H1 (cell line): ENCODE measurements around the gene IFNG-AS1. TPM values are rescaled to one million over a fixed set of nuclear protein-coding genes. Genes with fewer than 3 reads are reported as not detected.

Experiments used
- CTCF ChIA-PET: fragments of 300-600 bp; sonication (Branson Sonifier 250); formaldehyde crosslinking; loops from one replicate; lab custom pipeline; 2021; ENCODE audit not compliant: partially characterized antibody; lab: Charles Lee
- POLR2A ChIA-PET: fragments of 300-600 bp; sonication (Branson Sonifier 250); formaldehyde crosslinking; loops from one replicate; lab custom pipeline; 2021; ENCODE audit warnings: inconsistent platforms; ENCODE audit not compliant: partially characterized antibody; lab: Charles Lee
- DNase-seq, 2 experiments: peaks; one replicate each; pipeline versions ENCODE4 v3.0.0 to v3.0.0-alpha.2; 2010 to 2022; ENCODE audit warnings: low spot score in 2 of 2, low read depth in 1 of 2, mixed read lengths in 1 of 2
- FAIRE-seq: peaks from 2 replicates; lab custom pipeline; 2011; peaks lifted over from hg19 to GRCh38; lab: Jason Lieb, UNC
- H2AFZ ChIP-seq: 2 replicates; pipeline ENCODE4 v1.8.1; 2012; ENCODE audit warnings: low read length, inconsistent platforms
- H2AK5ac ChIP-seq: 2 replicates; pipeline ENCODE4 v1.6.1; 2013; ENCODE audit warnings: low read depth, low read length
- H2BK120ac ChIP-seq: replicated peaks from 2 replicates; pipeline ENCODE3; 2013; ENCODE audit warnings: low read depth, low read length, inconsistent platforms
- H2BK12ac ChIP-seq: 2 replicates; pipeline ENCODE4 v1.6.1; 2013; ENCODE audit warnings: low read depth, low read length
- H2BK15ac ChIP-seq: 2 replicates; pipeline ENCODE4 v1.6.1; 2013; ENCODE audit warnings: low read length
- H2BK20ac ChIP-seq: 2 replicates; pipeline ENCODE4 v1.6.1; 2013; ENCODE audit warnings: low read length
- H2BK5ac ChIP-seq: 2 replicates; pipeline ENCODE4 v1.6.1; 2013; ENCODE audit warnings: low read depth, low read length
- H3K14ac ChIP-seq: 2 replicates; pipeline ENCODE4 v1.6.1; 2013; ENCODE audit warnings: inconsistent platforms; ENCODE audit not compliant: insufficient read length
- H3K18ac ChIP-seq: 2 replicates; pipeline ENCODE4 v1.6.1; 2013; ENCODE audit warnings: low read length; ENCODE audit errors: extremely low read depth
- H3K23ac ChIP-seq: 2 replicates; pipeline ENCODE4 v1.6.1; 2013; ENCODE audit warnings: inconsistent platforms; ENCODE audit not compliant: insufficient read length
- H3K23me2 ChIP-seq: 2 replicates; pipeline ENCODE4 v1.6.1; 2013; ENCODE audit warnings: low read depth, low read length
- H3K27ac ChIP-seq: 2 replicates; pipeline ENCODE4 v1.6.1; 2011; ENCODE audit warnings: low read depth, low read length, inconsistent platforms
- H3K27me3 ChIP-seq, 4 experiments: replicated peaks in 1 of 4; 1 replicate in 1 of 4; 2 replicates in 3 of 4; pipeline versions ENCODE4 v1.6.1 to v1.8.1; 2011 to 2013; ENCODE audit warnings: low read length in 3 of 4, mild to moderate bottlenecking in 3 of 4, inconsistent platforms in 2 of 4, mixed read lengths in 2 of 4, moderate library complexity in 1 of 4; ENCODE audit not compliant: control insufficient read depth in 3 of 4, insufficient read depth in 3 of 4; ENCODE audit errors: extremely low read depth in 1 of 4
- H3K36me3 ChIP-seq, 4 experiments: 2 replicates each; pipeline versions ENCODE4 v1.6.1 to v1.8.1; 2011 to 2013; ENCODE audit warnings: mild to moderate bottlenecking in 4 of 4, low read length in 3 of 4, moderate library complexity in 2 of 4, control low read depth in 1 of 4, inconsistent platforms in 1 of 4; ENCODE audit not compliant: insufficient read depth in 4 of 4, control insufficient read depth in 2 of 4
- H3K4ac ChIP-seq: replicated peaks from 2 replicates; pipeline ENCODE3; 2013; ENCODE audit warnings: low read length, low read depth, mixed read lengths, inconsistent platforms; ENCODE audit not compliant: insufficient read length
- H3K4me1 ChIP-seq, 4 experiments: replicated peaks in 1 of 4; 1 replicate in 1 of 4; 2 replicates in 3 of 4; pipeline versions ENCODE4 v1.6.1 to v1.8.1; 2011 to 2013; ENCODE audit warnings: low read length in 3 of 4, inconsistent platforms in 2 of 4, mixed read lengths in 1 of 4; ENCODE audit not compliant: insufficient read depth in 4 of 4, control insufficient read depth in 3 of 4
- H3K4me2 ChIP-seq, 2 experiments: 2 replicates each; pipeline versions ENCODE4 v1.6.1 to v1.8.1; 2011 to 2013; ENCODE audit warnings: low read depth in 2 of 2, low read length in 2 of 2, control low read depth in 1 of 2, inconsistent platforms in 1 of 2, mild to moderate bottlenecking in 1 of 2; ENCODE audit not compliant: insufficient read depth in 1 of 2
- H3K4me3 ChIP-seq, 4 experiments: fragments of 200-600, 300-600 bp in 1 of 4; sonication (generic), shearing (Covaris generic), sonication (Bioruptor Twin) in 1 of 4; 2 replicates each; pipeline versions ENCODE4 v1.5.1 to v1.8.1; 2011 to 2016; ENCODE audit warnings: low read length in 4 of 4, low read depth in 3 of 4, control low read depth in 2 of 4, inconsistent platforms in 2 of 4, mild to moderate bottlenecking in 2 of 4, mixed read lengths in 1 of 4, moderate library complexity in 1 of 4; ENCODE audit not compliant: insufficient read depth in 2 of 4; ENCODE audit errors: extremely low read depth in 1 of 4
- H3K56ac ChIP-seq: replicated peaks from 2 replicates; pipeline ENCODE3; 2013; ENCODE audit warnings: low read depth, mild to moderate bottlenecking, mixed read lengths, low read length, inconsistent platforms; ENCODE audit not compliant: insufficient read length
- H3K79me1 ChIP-seq: 2 replicates; pipeline ENCODE4 v1.6.1; 2013; ENCODE audit warnings: low read depth, low read length, control low read depth
- H3K79me2 ChIP-seq, 2 experiments: 2 replicates each; pipeline versions ENCODE4 v1.6.1 to v1.8.1; 2012 to 2013; ENCODE audit warnings: low read length in 2 of 2, mild to moderate bottlenecking in 2 of 2, inconsistent platforms in 1 of 2; ENCODE audit not compliant: insufficient read depth in 2 of 2, control insufficient read depth in 1 of 2
- H3K9ac ChIP-seq, 4 experiments: replicated peaks in 1 of 4; 1 replicate in 1 of 4; 2 replicates in 3 of 4; pipeline versions ENCODE4 v1.6.1 to v1.8.1; 2011 to 2013; ENCODE audit warnings: low read depth in 3 of 4, low read length in 3 of 4, control low read depth in 2 of 4, mild to moderate bottlenecking in 2 of 4, moderate library complexity in 2 of 4, inconsistent platforms in 1 of 4; ENCODE audit errors: extremely low read depth in 1 of 4
- H3K9me3 ChIP-seq, 2 experiments: 2 replicates each; pipeline versions ENCODE4 v1.6.1 to v1.8.1; 2012 to 2013; ENCODE audit warnings: mild to moderate bottlenecking in 2 of 2, moderate library complexity in 2 of 2, control low read depth in 1 of 2, inconsistent platforms in 1 of 2, low read depth in 1 of 2, low read length in 1 of 2, mixed read lengths in 1 of 2; ENCODE audit not compliant: insufficient read depth in 2 of 2
- H4K20me1 ChIP-seq, 2 experiments: replicated peaks in 1 of 2; 2 replicates each; pipeline versions ENCODE3 to v1.8.1; 2011 to 2013; ENCODE audit warnings: inconsistent platforms in 2 of 2, low read length in 2 of 2, mild to moderate bottlenecking in 1 of 2; ENCODE audit not compliant: insufficient read depth in 2 of 2, control insufficient read depth in 1 of 2
- H4K5ac ChIP-seq: 2 replicates; pipeline ENCODE4 v1.6.1; 2013; ENCODE audit warnings: low read length, low read depth, mixed read lengths, inconsistent platforms; ENCODE audit not compliant: insufficient read length
- H4K8ac ChIP-seq: 2 replicates; pipeline ENCODE4 v1.8.0; 2013; ENCODE audit warnings: mild to moderate bottlenecking, moderate library complexity, low read length, inconsistent platforms; ENCODE audit not compliant: insufficient read depth; ENCODE audit errors: extremely low read depth
- H4K91ac ChIP-seq: replicated peaks from 2 replicates; pipeline ENCODE3; 2013; ENCODE audit warnings: low read length, mixed read lengths, inconsistent platforms; ENCODE audit not compliant: insufficient read length
- RNF2 ChIP-seq: fragments of 200-900, 300-1000 bp; sonication (generic); IDR thresholded peaks from 2 replicates; pipeline ENCODE4 v1.7.1; 2016; ENCODE audit warnings: borderline replicate concordance, low read depth, mild to moderate bottlenecking, antibody characterized with exemption, low read length; ENCODE audit not compliant: poor library complexity, severe bottlenecking; ENCODE audit errors: missing control alignments
- WGBS, 2 experiments: shearing (Covaris generic) in 1 of 2; methylation state at CpG; one replicate each; pipeline versions ENCODE4 v1.1.6 to v1.1.7; 2013 to 2015; ENCODE audit warnings: low lambda C conversion rate in 2 of 2, mixed read lengths in 2 of 2, inconsistent platforms in 1 of 2, low coverage in 1 of 2, missing lambda C conversion rate in 1 of 2; ENCODE audit not compliant: insufficient replicate concordance in 2 of 2, insufficient coverage in 1 of 2, insufficient read length in 1 of 2; ENCODE audit errors: extremely low coverage in 1 of 2, missing lambda C conversion rate in 1 of 2; 5-methylcytosine and 5-hydroxymethylcytosine counted together
- polyA plus RNA-seq, 7 experiments: library from polyadenylated mRNA; depleted of rRNA in 3 of 7; stranded (reverse) in 5 of 7; unstranded in 2 of 7; fragments of >200 nt in 5 of 7; fragments of 200-250 nt in 2 of 7; gene quantifications; 1 replicate in 5 of 7; 2 replicates in 1 of 7; 4 replicates in 1 of 7; pipeline versions ENCODE4 v1.2.1 to v1.2.3, GENCODE V29; 2011 to 2013; ENCODE audit warnings: missing spikeins in 2 of 7, mixed read lengths in 2 of 7
- total RNA-seq: library from RNA; stranded (reverse); fragmentation: NEBNext Ultra II Directional; extraction: Animal tissue kit (Norgen Biotek cat#: 25700); gene quantifications from 2 replicates; pipeline ENCODE4 v1.2.1, GENCODE V29; 2021
- TF ChIP-seq, protein P1 (sequence below): IDR thresholded peaks from 2 replicates; pipeline ENCODE4 v1.6.1; 2012; ENCODE audit warnings: inconsistent platforms

IFNG-AS1 gene
- total and polyA plus RNA-seq, 2 of the 8 experiments (the other 6 are each of a cell fraction or from before 2014, with no cell fraction given) = not detected

DNA sequence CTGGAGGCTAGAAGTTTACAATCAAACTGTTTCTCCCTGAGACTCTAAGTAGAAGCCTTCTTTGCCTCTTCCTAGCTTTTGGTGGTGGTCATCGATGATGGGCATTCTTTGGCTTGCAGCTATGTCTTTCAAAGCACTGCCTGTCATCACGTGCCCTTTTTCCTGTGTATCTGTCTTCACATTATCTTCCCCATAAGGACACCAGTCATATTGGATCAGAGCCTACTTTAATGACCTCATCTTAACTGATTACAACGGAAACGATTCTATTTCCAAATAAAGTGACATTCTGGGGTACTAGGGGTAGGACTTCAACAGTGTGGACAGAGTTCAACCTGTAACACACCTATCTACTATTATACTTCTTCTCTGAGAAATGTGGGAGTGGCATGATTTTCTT, 31.1 kb upstream of the IFNG-AS1 start:
- Histone ChIP-seq H2BK120ac (no peak overlapping the region), H4K91ac (no peak overlapping the region)

More for the DNA sequence above, 31.1 kb upstream of the IFNG-AS1 start:
- TF ChIP-seq, protein P1, sequence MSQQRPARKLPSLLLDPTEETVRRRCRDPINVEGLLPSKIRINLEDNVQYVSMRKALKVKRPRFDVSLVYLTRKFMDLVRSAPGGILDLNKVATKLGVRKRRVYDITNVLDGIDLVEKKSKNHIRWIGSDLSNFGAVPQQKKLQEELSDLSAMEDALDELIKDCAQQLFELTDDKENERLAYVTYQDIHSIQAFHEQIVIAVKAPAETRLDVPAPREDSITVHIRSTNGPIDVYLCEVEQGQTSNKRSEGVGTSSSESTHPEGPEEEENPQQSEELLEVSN = no peak
- TF ChIP-seq RNF2 = no peak
- Histone ChIP-seq H2AFZ (no peak overlapping the region), H3K4me3 (no peak overlapping the region), H2BK12ac (no peak overlapping the region), H3K23ac (no peak overlapping the region), H3K56ac (no peak overlapping the region), H2BK5ac (no peak overlapping the region), H4K5ac (no peak overlapping the region), H3K79me1 (no peaks in the 10 kb centered on the region), H2AK5ac (no peak overlapping the region), H3K27me3 (no peaks in the 10 kb centered on the region), H3K4ac (no peak overlapping the region), H3K9ac (no peak overlapping the region), H3K27ac (no peak overlapping the region), H3K18ac (no peak overlapping the region), H2BK20ac (no peak overlapping the region), H3K79me2 (no peaks in the 10 kb centered on the region), H3K14ac (no peak overlapping the region), H3K23me2 (no peaks in the 10 kb centered on the region), H4K20me1 (no peaks in the 10 kb centered on the region), H3K4me1 (no peaks in the 10 kb centered on the region), H4K8ac (no peak overlapping the region), H2BK15ac (no peak overlapping the region), H3K4me2 (no peak overlapping the region), H3K9me3 (no peaks in the 10 kb centered on the region), H3K36me3 (no peaks in the 10 kb centered on the region)
- FAIRE-seq (no peak), DNase-seq (no peak)
- WGBS, 2 experiments = 85% methylated on average over 4 of the region's 4 CpGs; no CpG with 5 or more reads in 1 of the 2 experiments
- ChIA-PET POLR2A (no interaction called here), CTCF (no interaction called here)
